Fibroblast of the aortic adventitia (primary cell): ENCODE data around the gene RARB. TPM values are rescaled to one million over a fixed set of nuclear protein-coding genes. Genes with fewer than 3 reads are reported as not detected.

Experiments used
- DNase-seq: peaks from one replicate; pipeline ENCODE4 v3.0.0-alpha.2; 2010; ENCODE audit warnings: low read depth
- H3K4me3 ChIP-seq: 2 replicates; pipeline ENCODE4 v1.5.1; 2011; ENCODE audit warnings: low read depth, mild to moderate bottlenecking, control low read depth, low read length, moderate library complexity
- total RNA-seq: library from RNA; depleted of rRNA; stranded (reverse); fragments of >200 nt; gene quantifications from 2 replicates; pipeline ENCODE4 v1.2.3, GENCODE V29; 2012; ENCODE audit warnings: low replicate concordance
- TF ChIP-seq, protein P1 (sequence below): IDR thresholded peaks from 2 replicates; pipeline ENCODE4 v1.5.1; 2011; ENCODE audit warnings: mild to moderate bottlenecking, low read length, control low read depth, inconsistent platforms; ENCODE audit not compliant: insufficient read depth

Gene RARB
- total RNA-seq, 1 donor: 3.1 TPM

DNA sequence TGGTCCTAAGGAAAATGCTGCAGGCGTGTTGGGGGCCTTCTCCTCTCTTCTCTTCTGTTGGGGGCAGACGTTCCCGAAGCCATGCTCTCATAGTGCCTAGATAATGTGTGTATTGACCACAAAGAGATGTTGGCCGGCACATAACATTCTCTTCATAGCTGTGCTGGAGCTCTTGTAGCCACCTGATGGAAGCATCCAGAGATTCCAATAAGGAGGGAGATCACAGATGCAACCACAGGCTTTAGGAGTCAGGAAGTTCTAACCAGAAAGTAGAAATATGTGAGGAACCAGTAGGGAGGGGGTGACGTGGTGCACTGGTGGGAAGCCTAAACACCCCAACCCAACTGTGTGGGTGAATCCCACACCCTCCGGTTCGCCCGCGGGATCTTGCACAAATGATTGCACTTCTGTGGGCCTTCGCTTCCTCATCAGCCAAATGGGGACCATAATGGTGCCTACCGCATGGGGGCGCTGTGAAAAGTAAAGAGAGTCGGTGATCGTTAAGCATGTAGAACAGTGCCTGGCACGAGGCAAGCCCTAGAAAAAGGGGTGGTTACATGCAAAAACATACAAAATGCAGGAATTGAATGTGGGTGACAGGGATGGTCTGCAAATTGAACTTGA, 148.9 kb downstream of the RARB start:
- no peak overlapping the region for H3K4me3 ChIP-seq
- TF ChIP-seq, protein P1, sequence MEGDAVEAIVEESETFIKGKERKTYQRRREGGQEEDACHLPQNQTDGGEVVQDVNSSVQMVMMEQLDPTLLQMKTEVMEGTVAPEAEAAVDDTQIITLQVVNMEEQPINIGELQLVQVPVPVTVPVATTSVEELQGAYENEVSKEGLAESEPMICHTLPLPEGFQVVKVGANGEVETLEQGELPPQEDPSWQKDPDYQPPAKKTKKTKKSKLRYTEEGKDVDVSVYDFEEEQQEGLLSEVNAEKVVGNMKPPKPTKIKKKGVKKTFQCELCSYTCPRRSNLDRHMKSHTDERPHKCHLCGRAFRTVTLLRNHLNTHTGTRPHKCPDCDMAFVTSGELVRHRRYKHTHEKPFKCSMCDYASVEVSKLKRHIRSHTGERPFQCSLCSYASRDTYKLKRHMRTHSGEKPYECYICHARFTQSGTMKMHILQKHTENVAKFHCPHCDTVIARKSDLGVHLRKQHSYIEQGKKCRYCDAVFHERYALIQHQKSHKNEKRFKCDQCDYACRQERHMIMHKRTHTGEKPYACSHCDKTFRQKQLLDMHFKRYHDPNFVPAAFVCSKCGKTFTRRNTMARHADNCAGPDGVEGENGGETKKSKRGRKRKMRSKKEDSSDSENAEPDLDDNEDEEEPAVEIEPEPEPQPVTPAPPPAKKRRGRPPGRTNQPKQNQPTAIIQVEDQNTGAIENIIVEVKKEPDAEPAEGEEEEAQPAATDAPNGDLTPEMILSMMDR: no peak
- DNase-seq: no peak

DNA sequence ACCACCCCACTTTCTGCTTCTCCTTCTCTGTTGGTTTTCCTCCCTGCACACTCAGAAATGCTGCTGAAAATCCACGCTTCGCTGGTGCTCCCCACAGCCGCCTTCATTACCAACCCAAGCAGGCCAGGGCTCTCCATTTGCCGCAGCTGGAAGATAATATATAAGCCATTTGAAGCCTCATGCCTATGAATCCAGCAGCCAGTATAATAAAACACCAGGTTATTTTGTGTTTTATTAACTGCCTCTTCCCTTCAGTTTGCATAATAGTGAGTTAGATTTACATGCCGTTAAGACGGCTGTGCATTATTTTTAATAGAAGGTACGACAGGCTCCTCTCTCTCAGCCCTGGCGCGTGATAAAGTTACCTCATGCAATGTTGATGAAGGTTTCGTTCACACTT, 150.0 kb downstream of the RARB start:
- no peak for DNase-seq
- TF ChIP-seq, protein P1: no peak

DNA sequence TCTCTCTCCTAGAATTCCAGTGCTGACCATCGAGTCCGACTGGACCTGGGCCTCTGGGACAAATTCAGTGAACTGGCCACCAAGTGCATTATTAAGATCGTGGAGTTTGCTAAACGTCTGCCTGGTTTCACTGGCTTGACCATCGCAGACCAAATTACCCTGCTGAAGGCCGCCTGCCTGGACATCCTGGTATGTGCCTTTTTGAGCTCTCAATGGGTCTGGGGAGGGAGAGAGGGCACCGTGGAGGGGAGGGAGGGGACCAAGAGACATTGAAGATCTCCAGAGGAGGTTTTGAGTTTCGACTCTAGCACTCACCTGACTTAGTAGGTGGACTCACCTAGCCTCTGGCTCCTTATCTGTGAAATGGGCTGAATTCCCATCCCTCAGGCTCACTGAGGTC, 152.5 kb downstream of the RARB start:
- no peak overlapping the region for H3K4me3 ChIP-seq
- no peak for DNase-seq
- TF ChIP-seq, protein P1: no peak

More for the DNA sequence above, 150.0 kb downstream of the RARB start:
- H3K4me3 ChIP-seq: no peak overlapping the region

DNA sequence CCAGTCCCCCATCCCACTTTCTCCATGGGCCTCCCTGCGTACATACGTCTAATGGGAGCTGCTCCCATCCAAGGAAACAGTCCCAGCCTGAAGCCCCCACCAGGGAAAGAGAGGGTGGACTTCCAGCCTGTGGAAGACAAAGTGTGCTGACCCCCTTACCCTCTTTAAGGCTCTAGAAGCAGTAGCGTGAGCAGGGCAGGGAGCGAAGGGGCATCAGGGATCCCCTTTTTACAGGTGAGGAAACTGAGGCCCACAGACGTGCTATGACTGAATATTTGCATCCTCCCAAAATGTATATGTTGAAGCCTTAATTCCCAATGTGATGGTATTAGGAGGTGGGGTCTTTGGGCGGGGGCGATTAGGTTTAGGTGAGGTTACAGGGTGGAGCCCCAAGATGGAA, 153.3 kb downstream of the RARB start:
- TF ChIP-seq, protein P1: no peak
- DNase-seq: no peak
- no peak overlapping the region for H3K4me3 ChIP-seq

DNA sequence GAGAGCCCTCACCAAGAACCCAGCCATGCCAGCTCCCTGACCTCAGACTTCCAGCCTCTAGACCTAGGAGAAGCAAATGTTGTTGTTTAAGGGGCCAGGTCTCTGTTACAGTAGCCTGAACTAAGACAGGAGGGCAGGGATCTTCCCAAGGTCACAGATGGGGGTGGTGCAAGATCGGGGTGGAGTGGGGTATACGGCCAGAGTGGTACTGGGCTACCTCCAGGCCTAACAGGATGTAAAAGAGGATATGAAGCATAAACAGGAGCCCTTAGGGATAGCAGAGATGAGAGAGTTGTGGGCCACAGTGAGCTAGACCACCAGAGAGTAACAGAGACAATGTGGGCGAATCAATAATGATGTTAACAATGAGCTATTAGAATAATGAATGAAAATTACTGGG, 153.8 kb downstream of the RARB start:
- no peak for DNase-seq
- TF ChIP-seq, protein P1: no peak
- no peak overlapping the region for H3K4me3 ChIP-seq

DNA sequence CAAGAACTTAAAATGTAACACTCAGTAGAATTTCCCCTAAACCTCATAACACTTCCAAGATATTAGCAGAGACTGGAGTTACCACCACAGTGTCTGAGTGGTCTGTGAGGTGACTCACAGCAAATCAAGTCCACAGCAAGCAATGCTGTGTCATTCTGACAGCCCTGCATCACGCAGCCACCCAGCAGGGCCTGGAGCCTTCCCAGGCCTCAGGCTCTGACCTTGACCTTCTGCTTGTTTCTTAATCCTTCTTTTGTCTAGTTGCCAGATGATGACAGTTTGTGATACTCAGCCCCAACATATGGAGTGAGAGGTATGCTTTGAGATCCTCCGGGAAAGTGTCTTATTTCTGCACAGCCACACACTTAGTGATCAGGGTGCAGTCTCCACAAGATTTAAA, 154.2 kb downstream of the RARB start:
- H3K4me3 ChIP-seq: no peak overlapping the region
- TF ChIP-seq, protein P1: no peak
- DNase-seq: peak; percentile 74

DNA sequence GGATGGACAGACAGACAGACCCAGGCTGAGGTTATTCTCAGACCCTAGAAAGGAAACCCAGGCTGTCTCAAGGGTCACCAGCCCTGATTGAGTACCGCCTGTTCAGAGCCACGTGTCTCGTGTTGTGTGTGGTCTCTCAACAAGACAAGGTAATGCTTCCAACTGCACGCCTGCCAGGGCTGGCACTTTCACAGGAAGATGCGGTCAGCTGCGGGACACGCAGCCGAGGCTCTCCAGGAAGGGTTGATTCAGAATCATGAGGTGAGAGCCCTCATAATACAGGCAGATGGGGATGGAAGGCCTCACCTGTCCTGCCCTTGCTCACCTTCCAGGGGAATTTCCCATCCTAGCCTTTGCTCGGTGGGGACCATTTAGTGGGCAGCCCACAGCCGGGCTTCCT, 155.3 kb downstream of the RARB start:
- H3K4me3 ChIP-seq: no peak overlapping the region
- TF ChIP-seq, protein P1: no peak
- no peak for DNase-seq
